Activated CD8-positive, alpha-beta T cell treated with anti-CD3 and anti-CD28 coated beads for 36 hours (primary cell): ENCODE measurements around the gene SND1. TPM values are rescaled to one million over a fixed set of nuclear protein-coding genes. Genes with fewer than 3 reads are reported as not detected.

ENCODE experiments used
- ATAC-seq: fragments of 200-7000 bp; cut with Tn5 transposase; one replicate; pipeline ENCODE4 v1.10.0; 2021; ENCODE audit warnings: mild to moderate bottlenecking, moderate library complexity
- CTCF ChIA-PET: fragments of 350-600 bp; sonication (Branson Sonifier 250); formaldehyde crosslinking; loops from one replicate; lab custom pipeline; 2021; ENCODE audit warnings: antibody characterized with exemption; lab: Charles Lee
- POLR2A ChIA-PET: fragments of 350-600 bp; sonication (Branson Sonifier 250); formaldehyde crosslinking; loops from one replicate; lab custom pipeline; 2021; ENCODE audit warnings: antibody characterized with exemption; lab: Charles Lee
- DNase-seq: peaks from one replicate; pipeline ENCODE4 v3.0.0-alpha.2; 2020
- H3K27ac Mint-ChIP-seq: one replicate; pipeline ENCODE4 v1.8.0; 2021; ENCODE audit warnings: mild to moderate bottlenecking, mixed read lengths
- H3K27me3 Mint-ChIP-seq: one replicate; pipeline ENCODE4 v1.8.0; 2021; ENCODE audit warnings: mixed read lengths
- H3K36me3 Mint-ChIP-seq: one replicate; pipeline ENCODE4 v1.8.0; 2021; ENCODE audit warnings: low read depth, mixed read lengths
- H3K4me1 Mint-ChIP-seq: one replicate; pipeline ENCODE4 v1.8.0; 2021; ENCODE audit warnings: low read depth, mixed read lengths
- H3K4me3 Mint-ChIP-seq: one replicate; pipeline ENCODE4 v1.8.0; 2021; ENCODE audit warnings: mild to moderate bottlenecking, moderate library complexity, mixed read lengths
- H3K9me3 Mint-ChIP-seq: one replicate; pipeline ENCODE4 v1.8.0; 2021; ENCODE audit warnings: mixed read lengths
- CTCF ChIP-seq: fragments of 200-600 bp; IDR thresholded peaks from one replicate; pipeline ENCODE4 v1.8.0; 2022; ENCODE audit warnings: antibody characterized with exemption, mild to moderate bottlenecking
- intact Hi-C: fragments of 100-400 bp; cut with micrococcal nuclease; formaldehyde crosslinking; loops from one replicate; pipeline ENCODE4 v1.10.0; 2022
- total RNA-seq, 2 experiments: library from RNA; stranded (reverse); gene quantifications; one replicate each; pipeline ENCODE4 v1.2.3, GENCODE V29; 2021

The SND1 gene
- total RNA-seq, 2 experiments from 2014 or later: 206 to 208 TPM

- intact Hi-C loops: no loop called here
- Mint-ChIP-seq H3K9me3 (peaks cover 16% of the 10 kb centered on the region), H3K36me3 (peaks cover 59% of the 10 kb centered on the region), H3K27ac (no peak overlapping the region), H3K4me1 (peaks cover 3% of the 10 kb centered on the region), H3K4me3 (no peak overlapping the region), H3K27me3 (no peaks in the 10 kb centered on the region)
- ATAC-seq (no peak), DNase-seq (no peak)
- CTCF ChIA-PET: interaction anchor here (0.7 to 2.6 kb wide), 3 partner anchors 13 to 132 kb away, joined by 3 to 7 read pairs (median 3); no protein-coding TSS in a partner anchor
- TF ChIP-seq CTCF: no peak
- POLR2A ChIA-PET: interaction anchor here (0.7 kb wide), 1 partner anchor 16 kb away, joined by 3 read pairs; no protein-coding TSS in a partner anchor
Observed at GRCh38 chr7:127840226-127840951, 188.4 kb downstream of the SND1 start.

GRCh38 chr7:127844165-127844564 is 192.2 kb downstream of the SND1 start:
- ChIA-PET CTCF (interaction anchor here (0.6 to 1.0 kb wide), 2 partner anchors 135 to 544 kb away, joined by 3 read pairs; no protein-coding TSS in a partner anchor), POLR2A (interaction anchor here (1.6 kb wide), 1 partner anchor 18 kb away, joined by 3 read pairs; no protein-coding TSS in a partner anchor)
- Mint-ChIP-seq H3K9me3 (no peaks in the 10 kb centered on the region), H3K27ac (no peak overlapping the region), H3K4me1 (peaks cover 11% of the 10 kb centered on the region), H3K36me3 (peaks cover 52% of the 10 kb centered on the region), H3K27me3 (no peaks in the 10 kb centered on the region), H3K4me3 (no peak overlapping the region)
- intact Hi-C loops: no loop called here
- DNase-seq (no peak), ATAC-seq (no peak)
- no peak for TF ChIP-seq CTCF

DNA sequence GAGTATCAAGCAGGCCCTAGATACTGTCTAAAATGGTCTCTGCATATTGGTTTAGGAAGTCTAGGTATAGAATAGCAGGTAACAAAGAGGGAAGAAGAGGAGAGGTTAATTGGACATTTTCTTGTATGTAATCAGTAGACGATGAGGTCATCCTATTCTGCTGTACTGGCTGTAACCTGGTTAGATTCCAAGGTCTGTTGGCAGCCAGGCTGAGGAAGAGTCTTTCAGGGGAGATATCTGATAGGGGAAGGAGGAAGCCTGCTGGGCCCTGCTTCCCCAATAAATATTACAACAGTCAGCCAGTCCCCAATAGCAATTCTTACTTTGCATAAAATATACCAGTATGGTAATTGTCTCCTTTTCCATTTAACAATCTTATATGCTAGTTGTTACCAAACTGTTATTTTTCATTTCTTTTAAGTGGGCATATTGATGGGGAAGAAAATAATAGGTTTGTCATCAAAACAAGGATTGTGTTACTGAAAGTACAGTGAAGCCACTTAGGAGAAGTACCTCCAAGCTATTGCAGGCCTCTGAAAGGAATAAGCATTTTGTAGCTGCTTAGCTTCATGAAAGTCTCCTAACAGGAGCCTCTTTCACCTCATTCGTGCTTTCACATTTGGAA is 192.8 kb downstream of the SND1 start:
- H3K36me3 Mint-ChIP-seq: peaks cover 58% of the 10 kb centered on the region
- peaks cover 17% of the 10 kb centered on the region for H3K4me1 Mint-ChIP-seq
- no peak for TF ChIP-seq CTCF
- H3K9me3 Mint-ChIP-seq: no peaks in the 10 kb centered on the region
- no peak overlapping the region for H3K27ac Mint-ChIP-seq
- POLR2A ChIA-PET: no interaction called here
- intact Hi-C loops: no loop called here
- ATAC-seq: no peak
- H3K4me3 Mint-ChIP-seq: no peak overlapping the region
- CTCF ChIA-PET: interaction anchor here (1.0 kb wide), 1 partner anchor 136 kb away, joined by 3 read pairs; no protein-coding TSS in a partner anchor
- no peaks in the 10 kb centered on the region for H3K27me3 Mint-ChIP-seq
- DNase-seq: no peak

DNA sequence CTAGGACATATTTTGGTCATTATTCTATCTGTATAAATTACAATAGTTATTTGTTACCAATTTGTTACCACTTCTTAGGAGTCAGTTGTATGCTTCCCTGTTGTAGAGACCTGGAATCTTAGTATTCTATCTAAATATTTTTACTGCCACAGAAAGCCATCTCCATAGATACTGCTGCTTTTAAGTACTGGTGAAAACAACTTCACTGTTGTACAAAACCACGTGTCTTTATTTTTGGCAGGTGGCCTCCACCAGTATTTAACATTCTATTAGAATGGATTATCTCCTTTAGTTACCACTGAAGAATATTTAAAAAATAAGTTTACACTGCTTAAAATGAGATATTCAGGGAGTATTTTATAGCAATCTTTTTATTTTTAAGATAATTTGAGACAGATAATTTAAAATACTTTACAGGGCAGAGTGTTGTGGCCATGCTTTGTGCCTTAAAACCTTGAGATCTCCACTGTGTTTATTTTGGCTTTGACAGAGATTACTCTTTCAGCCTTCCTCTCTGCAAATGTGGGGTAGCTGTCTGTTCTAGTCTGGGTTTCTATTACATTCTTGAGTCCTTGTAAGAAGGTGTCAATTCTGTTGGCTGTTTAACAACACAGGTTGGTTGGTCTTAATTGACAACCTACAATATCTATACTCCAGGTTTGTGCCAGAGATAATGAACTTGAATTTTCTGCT is 193.7 kb downstream of the SND1 start:
- no peaks in the 10 kb centered on the region for H3K27me3 Mint-ChIP-seq
- H3K36me3 Mint-ChIP-seq: peaks cover 64% of the 10 kb centered on the region
- H3K4me3 Mint-ChIP-seq: no peak overlapping the region
- no peak for ATAC-seq
- intact Hi-C loops: no loop called here
- no peak for DNase-seq
- ChIA-PET CTCF (no interaction called here), POLR2A (no interaction called here)
- no peak for TF ChIP-seq CTCF
- no peaks in the 10 kb centered on the region for H3K9me3 Mint-ChIP-seq
- no peak overlapping the region for H3K27ac Mint-ChIP-seq
- peaks cover 26% of the 10 kb centered on the region for H3K4me1 Mint-ChIP-seq
